GM23338 (cell line): ENCODE data around the gene TAF10. TPM values are rescaled to one million over a fixed set of nuclear protein-coding genes. Genes with fewer than 3 reads are reported as not detected.

Experiments used
- ATAC-seq: fragments of 200-7000 bp; cut with Tn5 transposase; 3 replicates; pipeline ENCODE4 v1.9.1; 2020
- DNase-seq: peaks from one replicate; pipeline ENCODE4 v3.0.0-alpha.2; 2015; ENCODE audit warnings: low spot score
- H2AFZ ChIP-seq: fragments of 200-600 bp; sonication (generic); 2 replicates; pipeline ENCODE4 v1.8.0; 2016; ENCODE audit warnings: antibody characterized with exemption, mild to moderate bottlenecking, moderate library complexity
- H3F3A ChIP-seq: fragments of 200-600 bp; sonication (generic); replicated peaks from 2 replicates; pipeline ENCODE4 v1.8.0; 2017; ENCODE audit warnings: antibody characterized with exemption, mixed run types, low read depth
- H3K27ac ChIP-seq: fragments of 200-600 bp; sonication (generic); 2 replicates; pipeline ENCODE4 v1.6.1; 2016; ENCODE audit warnings: low read depth
- H3K27me3 ChIP-seq: fragments of 200-600 bp; sonication (generic); 2 replicates; pipeline ENCODE4 v1.8.0; 2016; ENCODE audit warnings: mild to moderate bottlenecking, mixed run types, moderate library complexity; ENCODE audit not compliant: insufficient read depth
- H3K36me3 ChIP-seq: fragments of 200-600 bp; sonication (generic); 2 replicates; pipeline ENCODE4 v1.8.0; 2016; ENCODE audit warnings: mild to moderate bottlenecking; ENCODE audit not compliant: insufficient read depth
- H3K4me1 ChIP-seq: fragments of 200-600 bp; sonication (generic); 2 replicates; pipeline ENCODE4 v1.8.0; 2016; ENCODE audit warnings: mild to moderate bottlenecking, moderate library complexity; ENCODE audit not compliant: insufficient read depth
- H3K4me2 ChIP-seq: fragments of 200-600 bp; sonication (generic); 2 replicates; pipeline ENCODE4 v1.7.1; 2017; ENCODE audit warnings: mixed run types
- H3K4me3 ChIP-seq: fragments of 200-600 bp; sonication (generic); 2 replicates; pipeline ENCODE4 v1.6.1; 2016; ENCODE audit warnings: mixed run types
- H3K79me2 ChIP-seq: fragments of 200-600 bp; sonication (generic); replicated peaks from 2 replicates; pipeline ENCODE4 v1.8.0; 2017; ENCODE audit warnings: mild to moderate bottlenecking; ENCODE audit not compliant: insufficient read depth
- H3K9me2 ChIP-seq: fragments of 200-600 bp; sonication (generic); 2 replicates; pipeline ENCODE4 v1.8.0; 2017; ENCODE audit not compliant: insufficient read depth
- H4K20me1 ChIP-seq: fragments of 200-600 bp; sonication (generic); replicated peaks from 2 replicates; pipeline ENCODE4 v1.8.0; 2017; ENCODE audit warnings: mild to moderate bottlenecking; ENCODE audit not compliant: insufficient read depth
- H3K27ac Mint-ChIP-seq: 2 replicates; pipeline ENCODE4 v1.8.0; 2020; ENCODE audit warnings: inconsistent platforms, mild to moderate bottlenecking, moderate library complexity, mixed read lengths
- H3K27me3 Mint-ChIP-seq: 3 replicates; pipeline ENCODE4 v1.8.0; 2022; ENCODE audit warnings: low read depth, mild to moderate bottlenecking, moderate library complexity, mixed read lengths, inconsistent platforms; ENCODE audit not compliant: insufficient read depth, poor library complexity
- H3K36me3 Mint-ChIP-seq: 3 replicates; pipeline ENCODE4 v1.8.0; 2021; ENCODE audit warnings: low read depth, mild to moderate bottlenecking, inconsistent platforms, moderate library complexity, mixed read lengths
- H3K4me1 Mint-ChIP-seq: 3 replicates; pipeline ENCODE4 v1.8.0; 2020; ENCODE audit warnings: mild to moderate bottlenecking, inconsistent platforms, mixed read lengths
- H3K4me3 Mint-ChIP-seq: 3 replicates; pipeline ENCODE4 v1.8.0; 2021; ENCODE audit warnings: moderate library complexity, mild to moderate bottlenecking, inconsistent platforms, mixed read lengths
- H3K9me3 Mint-ChIP-seq: 3 replicates; pipeline ENCODE4 v1.8.0; 2020; ENCODE audit warnings: moderate library complexity, mild to moderate bottlenecking, inconsistent platforms, mixed read lengths
- CREB1 ChIP-seq: fragments of 250-450 bp; sonication (Bioruptor Pico); IDR thresholded peaks from 2 replicates; pipeline ENCODE4 v1.5.0; 2020; ENCODE audit warnings: low read depth, mild to moderate bottlenecking, moderate library complexity
- CTCF ChIP-seq, 2 experiments: fragments of 200-600 bp in 1 of 2; sonication (generic) in 1 of 2; conservative IDR thresholded peaks; 2 replicates each; pipeline versions ENCODE4 v1.5.1 to v1.6.1; 2016 to 2017; ENCODE audit warnings: antibody characterized with exemption in 2 of 2, low read depth in 2 of 2, mild to moderate bottlenecking in 2 of 2, moderate library complexity in 1 of 2
- ETS1 ChIP-seq: IDR thresholded peaks from 2 replicates; pipeline ENCODE4 v1.6.1; 2016; ENCODE audit warnings: antibody characterized with exemption
- EZH2 ChIP-seq: fragments of 200-600 bp; sonication (generic); IDR thresholded peaks from one replicate; pipeline ENCODE4 v1.8.0; 2017; ENCODE audit warnings: antibody characterized with exemption, mild to moderate bottlenecking, low read depth; ENCODE audit not compliant: unreplicated experiment
- EZH2phosphoT487 ChIP-seq: fragments of 200-600 bp; sonication (generic); IDR thresholded peaks from one replicate; pipeline ENCODE4 v1.8.1; 2018; ENCODE audit warnings: antibody characterized with exemption; ENCODE audit not compliant: unreplicated experiment
- JUNB ChIP-seq: IDR thresholded peaks from one replicate; pipeline ENCODE4 v1.6.1; 2016; ENCODE audit warnings: antibody characterized with exemption; ENCODE audit not compliant: unreplicated experiment
- NANOG ChIP-seq: IDR thresholded peaks from 2 replicates; pipeline ENCODE4 v1.6.1; 2016; ENCODE audit warnings: antibody characterized with exemption, borderline replicate concordance
- POLR2AphosphoS5 ChIP-seq: IDR thresholded peaks from 2 replicates; pipeline ENCODE4 v1.6.1; 2016; ENCODE audit warnings: antibody characterized with exemption, low read depth
- REST ChIP-seq: IDR thresholded peaks from one replicate; pipeline ENCODE4 v1.6.1; 2018; ENCODE audit warnings: antibody characterized with exemption; ENCODE audit not compliant: unreplicated experiment
- STAT1 ChIP-seq: IDR thresholded peaks from one replicate; pipeline ENCODE4 v1.6.1; 2016; ENCODE audit warnings: antibody characterized with exemption; ENCODE audit not compliant: unreplicated experiment
- ZNF114 ChIP-seq: fragments of 250-450 bp; sonication (Bioruptor Pico); IDR thresholded peaks from 2 replicates; pipeline ENCODE4 v1.5.0; 2020; ENCODE audit warnings: mild to moderate bottlenecking, moderate library complexity
- ZNF331 ChIP-seq: fragments of 250-450 bp; sonication (Bioruptor Pico); IDR thresholded peaks from 2 replicates; pipeline ENCODE4 v1.5.0; 2020; ENCODE audit warnings: low read depth, mild to moderate bottlenecking, moderate library complexity
- ZNF462 ChIP-seq: fragments of 250-450 bp; sonication (Bioruptor Pico); IDR thresholded peaks from 2 replicates; pipeline ENCODE4 v1.5.0; 2020; ENCODE audit warnings: mild to moderate bottlenecking, moderate library complexity
- polyA plus RNA-seq: library from polyadenylated mRNA; unstranded; fragments of >200 nt; fragmentation: Nextera tagmentation; extraction: Ambion mirVana; gene quantifications from 2 replicates; pipeline ENCODE4 v1.2.1, GENCODE V29; 2016
- total RNA-seq: library from RNA; depleted of rRNA; stranded (reverse); fragments of >200 nt; shearing (Covaris generic); gene quantifications from 2 replicates; pipeline ENCODE4 v1.2.3, GENCODE V29; 2014

Gene TAF10
- total and polyA plus RNA-seq, 2 experiments from 2014 or later = 108 to 253 TPM

GRCh38 chr11:6615882-6616585, 4.0 kb upstream of the TAF10 start (continued):
- no peak for TF ChIP-seq ZNF462

- no peaks in the 10 kb centered on the region for H3K9me3 Mint-ChIP-seq
- H3K27me3 Mint-ChIP-seq = peaks cover 15% of the 10 kb centered on the region
- Histone ChIP-seq H3K27me3 (no peaks in the 10 kb centered on the region), H3K27ac (no peak overlapping the region), H3K4me2 (no peak overlapping the region), H3K9me2 (no peaks in the 10 kb centered on the region), H4K20me1 (no peaks in the 10 kb centered on the region; the same call in 1 of the 2 replicates), H3K4me3 (no peak overlapping the region), H3K4me1 (peaks cover 21% of the 10 kb centered on the region), H3K79me2 (peaks cover 21% of the 10 kb centered on the region), H3F3A (no peaks in the 10 kb centered on the region; the same call in 1 of the 2 replicates), H3K36me3 (peaks cover 12% of the 10 kb centered on the region), H2AFZ (no peak overlapping the region)
- ATAC-seq = no peak
- H3K27ac Mint-ChIP-seq = no peak overlapping the region
- H3K36me3 Mint-ChIP-seq = peaks cover 19% of the 10 kb centered on the region
- no peak for DNase-seq
- no peak overlapping the region for H3K4me3 Mint-ChIP-seq
- peaks cover 5% of the 10 kb centered on the region for H3K4me1 Mint-ChIP-seq
- no peak for TF ChIP-seq POLR2AphosphoS5
- no peak for TF ChIP-seq ZNF114 (CRISPR knock-in tag)
- TF ChIP-seq ZNF331 = no peak
- TF ChIP-seq EZH2phosphoT487 = no peak
- TF ChIP-seq JUNB = no peak
- TF ChIP-seq CREB1 (CRISPR knock-in tag) = no peak
- TF ChIP-seq STAT1 = no peak
- TF ChIP-seq ETS1 = no peak
- TF ChIP-seq REST = no peak
- no peak for TF ChIP-seq EZH2
- no peak for TF ChIP-seq NANOG
- no peak for TF ChIP-seq CTCF (conservative IDR thresholded peaks at IDR 0.05; ENCODE audit: low read depth in 2 of 2)
Measured at GRCh38 chr11:6615046-6615445, 3.0 kb upstream of the TAF10 start.
